Measurements from ENCODE around the gene BACH1.

BACH1 gene

DNA sequence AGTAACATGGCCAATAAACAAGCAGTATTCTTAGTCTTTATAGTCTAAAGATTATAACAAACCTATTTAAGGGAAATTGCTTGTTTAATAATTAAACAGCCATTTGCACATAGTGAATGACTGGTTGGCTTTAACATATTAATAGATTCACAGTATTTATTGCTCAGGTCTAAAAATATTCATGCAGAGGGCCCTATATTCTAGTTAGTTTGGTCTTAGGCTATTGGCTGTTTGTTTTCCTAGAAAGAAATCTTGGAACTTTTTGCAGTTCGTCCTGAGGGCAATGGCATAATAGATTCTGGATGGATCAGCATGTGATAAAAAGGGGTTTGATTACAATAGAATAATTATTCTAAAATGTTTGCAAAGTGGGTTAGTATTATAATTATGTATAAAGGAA lies 34.7 kb downstream of the BACH1 start:
- TF ChIP-seq, protein P1, sequence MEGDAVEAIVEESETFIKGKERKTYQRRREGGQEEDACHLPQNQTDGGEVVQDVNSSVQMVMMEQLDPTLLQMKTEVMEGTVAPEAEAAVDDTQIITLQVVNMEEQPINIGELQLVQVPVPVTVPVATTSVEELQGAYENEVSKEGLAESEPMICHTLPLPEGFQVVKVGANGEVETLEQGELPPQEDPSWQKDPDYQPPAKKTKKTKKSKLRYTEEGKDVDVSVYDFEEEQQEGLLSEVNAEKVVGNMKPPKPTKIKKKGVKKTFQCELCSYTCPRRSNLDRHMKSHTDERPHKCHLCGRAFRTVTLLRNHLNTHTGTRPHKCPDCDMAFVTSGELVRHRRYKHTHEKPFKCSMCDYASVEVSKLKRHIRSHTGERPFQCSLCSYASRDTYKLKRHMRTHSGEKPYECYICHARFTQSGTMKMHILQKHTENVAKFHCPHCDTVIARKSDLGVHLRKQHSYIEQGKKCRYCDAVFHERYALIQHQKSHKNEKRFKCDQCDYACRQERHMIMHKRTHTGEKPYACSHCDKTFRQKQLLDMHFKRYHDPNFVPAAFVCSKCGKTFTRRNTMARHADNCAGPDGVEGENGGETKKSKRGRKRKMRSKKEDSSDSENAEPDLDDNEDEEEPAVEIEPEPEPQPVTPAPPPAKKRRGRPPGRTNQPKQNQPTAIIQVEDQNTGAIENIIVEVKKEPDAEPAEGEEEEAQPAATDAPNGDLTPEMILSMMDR (conservative IDR thresholded peaks at IDR 0.05; ENCODE audit: low read length), result no peak
- no peak for DNase-seq (ENCODE audit: low read depth)
- H3K4me3 ChIP-seq (ENCODE audit: low read length), result no peak overlapping the region

DNA sequence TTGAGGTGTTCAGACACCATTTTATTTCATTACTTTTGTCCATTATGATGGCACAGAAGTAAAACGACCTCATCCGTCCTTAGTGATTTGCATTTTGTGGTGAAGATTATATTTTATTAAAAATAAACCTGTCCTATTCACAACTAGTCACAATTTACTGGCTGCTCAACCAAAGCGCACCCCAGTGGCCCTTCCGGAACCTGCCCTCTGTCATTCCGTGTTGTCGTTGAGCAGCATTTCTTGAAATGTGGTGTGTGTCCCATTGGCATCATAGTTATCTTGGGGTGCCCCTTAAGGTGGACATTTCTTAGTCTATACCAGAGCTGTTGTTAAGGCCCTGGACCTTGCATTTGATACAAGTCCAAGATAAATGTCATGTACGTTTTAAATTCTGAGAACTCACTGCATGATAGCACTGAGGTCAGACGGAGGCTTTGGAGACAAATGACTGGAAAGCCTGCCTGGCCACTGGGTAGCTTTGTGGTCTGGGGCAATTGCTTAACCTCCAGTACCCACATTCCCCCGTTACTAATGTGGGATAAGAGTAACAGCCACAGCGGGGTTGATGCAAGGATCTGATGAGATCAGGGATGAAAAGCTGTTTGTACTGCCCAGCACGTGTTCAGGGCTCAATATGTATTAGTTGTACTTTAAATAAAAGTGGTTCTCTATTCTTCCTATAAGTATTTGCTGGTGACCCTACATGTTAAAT lies 36.2 kb downstream of the BACH1 start:
- TF ChIP-seq, protein P1 (conservative IDR thresholded peaks at IDR 0.05; ENCODE audit: low read length), result no peak
- peak; percentile 59 for DNase-seq (ENCODE audit: low read depth)
- H3K4me3 ChIP-seq (ENCODE audit: low read length), result no peak overlapping the region

DNA sequence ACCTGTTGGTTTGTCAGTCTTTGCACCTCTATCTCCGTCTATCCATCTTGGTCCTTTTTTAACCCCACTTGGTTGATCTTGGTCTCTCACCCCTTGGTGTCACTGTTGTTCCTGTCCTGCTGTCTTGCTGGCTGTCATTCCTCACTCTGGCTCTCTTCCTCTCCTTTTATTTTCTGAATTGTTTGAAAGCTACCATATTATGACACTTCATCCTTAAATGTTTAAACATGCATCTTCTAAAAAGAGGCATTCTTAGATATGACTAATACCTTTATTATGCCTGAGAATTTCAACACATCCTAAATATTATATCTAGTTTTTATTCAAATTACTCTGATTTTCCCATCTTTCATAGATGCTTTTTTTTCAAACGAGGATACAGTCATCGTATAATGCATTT lies 37.0 kb downstream of the BACH1 start:
- TF ChIP-seq, protein P1 (conservative IDR thresholded peaks at IDR 0.05; ENCODE audit: low read length), result peak; percentile 21; the same call in 1 of the 2 replicates
- no peak overlapping the region for H3K4me3 ChIP-seq (ENCODE audit: low read length)
- peak; percentile 46 for DNase-seq (ENCODE audit: low read depth)

DNA sequence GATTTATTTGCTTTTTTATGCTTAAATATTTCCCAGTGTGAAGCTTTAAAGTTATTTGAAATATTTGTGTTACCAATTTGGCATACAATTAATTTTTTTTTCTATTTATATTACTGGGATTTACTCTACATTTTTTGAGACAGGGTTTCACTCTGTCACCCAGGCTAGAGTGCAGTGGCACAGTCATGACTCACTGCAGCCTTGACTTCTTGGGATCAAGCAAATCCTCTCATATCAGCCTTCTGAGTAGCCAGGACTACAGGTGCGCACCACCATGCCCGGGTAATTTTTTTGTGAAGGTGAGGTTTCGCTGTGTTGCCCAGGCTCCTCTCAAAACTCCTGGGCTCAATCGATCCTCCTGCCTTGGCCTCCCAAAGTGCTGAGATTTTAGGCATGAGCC lies 39.5 kb downstream of the BACH1 start:
- DNase-seq (ENCODE audit: low read depth), result no peak
- TF ChIP-seq, protein P1 (conservative IDR thresholded peaks at IDR 0.05; ENCODE audit: low read length), result no peak
- H3K4me3 ChIP-seq (ENCODE audit: low read length), result no peak overlapping the region

DNA sequence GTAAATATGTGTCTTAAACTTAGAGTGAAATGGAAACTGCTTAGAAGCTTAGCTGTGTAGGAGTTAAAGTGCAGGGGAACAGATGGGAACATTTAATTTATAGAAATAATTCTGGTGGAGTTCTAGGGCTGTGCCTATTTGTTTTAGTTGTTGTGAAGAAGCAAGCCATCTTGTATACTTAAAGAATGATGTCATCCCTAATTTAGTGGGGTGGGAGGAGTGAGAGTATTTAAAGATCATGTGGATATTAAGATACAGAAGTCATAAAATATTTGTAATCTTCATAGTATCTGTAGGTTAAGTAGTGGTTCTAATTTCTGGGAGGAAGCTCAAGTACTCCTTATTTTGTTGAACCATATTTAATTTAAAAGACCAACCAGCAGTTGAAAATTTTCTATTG lies 41.5 kb downstream of the BACH1 start:
- TF ChIP-seq, protein P1 (conservative IDR thresholded peaks at IDR 0.05; ENCODE audit: low read length), result no peak
- no peak overlapping the region for H3K4me3 ChIP-seq (ENCODE audit: low read length)
- no peak for DNase-seq (ENCODE audit: low read depth)

DNA sequence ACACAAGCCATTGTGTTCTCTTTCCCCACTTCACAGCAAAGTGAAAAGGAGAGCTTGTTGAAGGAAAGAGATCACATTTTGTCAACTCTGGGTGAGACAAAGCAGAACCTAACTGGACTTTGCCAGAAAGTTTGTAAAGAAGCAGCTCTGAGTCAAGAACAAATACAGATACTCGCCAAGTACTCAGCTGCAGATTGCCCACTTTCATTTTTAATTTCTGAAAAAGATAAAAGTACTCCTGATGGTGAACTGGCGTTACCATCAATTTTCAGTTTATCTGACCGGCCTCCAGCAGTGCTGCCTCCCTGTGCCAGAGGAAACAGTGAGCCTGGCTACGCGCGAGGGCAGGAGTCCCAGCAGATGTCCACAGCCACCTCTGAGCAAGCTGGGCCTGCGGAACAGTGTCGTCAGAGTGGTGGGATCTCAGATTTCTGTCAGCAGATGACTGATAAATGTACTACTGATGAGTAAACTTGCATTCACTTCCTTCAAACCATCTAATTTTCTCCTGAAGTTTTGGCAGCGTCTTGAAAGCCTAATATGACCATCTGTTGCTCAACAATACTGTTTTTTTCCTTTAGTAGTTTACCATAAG lies 43.7 kb downstream of the BACH1 start:
- TF ChIP-seq, protein P1 (conservative IDR thresholded peaks at IDR 0.05; ENCODE audit: low read length), result peak; percentile 18; the same call in 1 of the 2 replicates

DNA sequence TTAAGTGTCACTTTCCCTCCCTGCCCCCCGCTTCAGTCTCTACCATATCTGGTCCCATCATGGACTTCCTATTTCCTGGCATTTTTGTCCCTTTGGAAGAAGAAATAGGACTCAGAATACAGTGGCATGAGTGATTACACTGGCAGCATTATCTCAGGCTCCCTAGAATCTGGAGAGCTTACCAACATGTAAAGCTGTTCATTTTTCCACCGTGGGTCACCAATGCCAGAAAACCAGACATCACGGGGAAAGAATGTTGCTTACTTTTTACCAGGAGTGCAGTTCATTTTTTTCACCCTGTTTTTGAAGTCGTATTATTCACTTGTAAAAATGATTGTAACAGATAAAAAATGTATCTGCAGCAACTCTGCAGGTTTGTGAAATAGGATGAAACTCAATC lies 44.8 kb downstream of the BACH1 start:
- peak; percentile 74 for DNase-seq (ENCODE audit: low read depth)
- H3K4me3 ChIP-seq (ENCODE audit: low read length), result no peak overlapping the region
- TF ChIP-seq, protein P1 (conservative IDR thresholded peaks at IDR 0.05; ENCODE audit: low read length), result no peak

More for the DNA sequence above, 43.7 kb downstream of the BACH1 start:
- peak; percentile 92 for DNase-seq (ENCODE audit: low read depth)
- peak overlapping the region; percentile 37 for H3K4me3 ChIP-seq (ENCODE audit: low read length)
